Left ventricle myocardium inferior (tissue), 1 donor: ENCODE measurements around the gene ESR1. TPM values are rescaled to one million over a fixed set of nuclear protein-coding genes. Genes with fewer than 3 reads are reported as not detected.

ENCODE experiments used
- DNase-seq: peaks from one replicate; pipeline ENCODE4 v3.0.0-alpha.2; 2020
- H3K27ac ChIP-seq: fragments of 200-600 bp; replicated peaks from 2 replicates; pipeline ENCODE4 v1.8.0; 2021
- H3K27me3 ChIP-seq: fragments of 200-600 bp; 2 replicates; pipeline ENCODE4 v1.8.0; 2021; ENCODE audit warnings: low read depth
- H3K36me3 ChIP-seq: fragments of 200-600 bp; 2 replicates; pipeline ENCODE4 v1.8.0; 2021
- H3K4me1 ChIP-seq: fragments of 200-600 bp; 2 replicates; pipeline ENCODE4 v1.8.0; 2021
- H3K4me3 ChIP-seq: fragments of 200-600 bp; 2 replicates; pipeline ENCODE4 v1.8.0; 2021; ENCODE audit warnings: mild to moderate bottlenecking, moderate library complexity
- H3K9me3 ChIP-seq: fragments of 200-600 bp; replicated peaks from 2 replicates; pipeline ENCODE4 v1.8.0; 2021
- intact Hi-C: fragments of 100-400 bp; cut with micrococcal nuclease; formaldehyde crosslinking; loops from one replicate; pipeline ENCODE4 v1.11.0; 2022
- total RNA-seq: library from RNA; stranded (reverse); fragmentation: NEBNext Ultra II Directional; extraction: Animal tissue kit (Norgen Biotek cat#: 25700); gene quantifications from one replicate; pipeline ENCODE4 v1.2.1, GENCODE V29; 2021
- TF ChIP-seq, protein P1 (sequence below): fragments of 200-600 bp; IDR thresholded peaks from 2 replicates; pipeline ENCODE4 v1.8.0; 2021; ENCODE audit warnings: antibody characterized with exemption, mild to moderate bottlenecking, borderline replicate concordance
- donor health status: DM: no; HTN: yes; CAD: no; lungs with severe emphysema.

The ESR1 gene
- total RNA-seq, 1 donor from 2014 or later = 1.6 TPM

DNA sequence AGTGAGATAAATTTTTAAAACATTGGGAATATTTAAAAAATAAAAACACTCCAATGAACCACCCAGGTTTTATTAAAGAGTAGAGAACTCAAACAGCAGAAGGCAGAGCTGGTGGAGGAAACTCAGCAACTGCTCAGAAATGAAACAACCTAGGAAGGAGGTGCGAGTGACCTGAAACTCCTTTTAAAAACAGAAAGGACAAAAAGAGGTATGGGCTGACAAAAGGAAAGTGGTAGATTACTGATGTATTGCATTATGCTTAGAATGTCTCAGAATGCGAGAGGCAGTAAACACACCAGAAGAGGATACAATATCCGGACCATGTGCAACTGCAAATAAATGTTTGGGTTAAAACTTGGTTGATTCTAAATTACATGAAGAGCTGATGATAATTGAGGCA lies 97.6 kb downstream of the ESR1 start:
- TF ChIP-seq, protein P1, sequence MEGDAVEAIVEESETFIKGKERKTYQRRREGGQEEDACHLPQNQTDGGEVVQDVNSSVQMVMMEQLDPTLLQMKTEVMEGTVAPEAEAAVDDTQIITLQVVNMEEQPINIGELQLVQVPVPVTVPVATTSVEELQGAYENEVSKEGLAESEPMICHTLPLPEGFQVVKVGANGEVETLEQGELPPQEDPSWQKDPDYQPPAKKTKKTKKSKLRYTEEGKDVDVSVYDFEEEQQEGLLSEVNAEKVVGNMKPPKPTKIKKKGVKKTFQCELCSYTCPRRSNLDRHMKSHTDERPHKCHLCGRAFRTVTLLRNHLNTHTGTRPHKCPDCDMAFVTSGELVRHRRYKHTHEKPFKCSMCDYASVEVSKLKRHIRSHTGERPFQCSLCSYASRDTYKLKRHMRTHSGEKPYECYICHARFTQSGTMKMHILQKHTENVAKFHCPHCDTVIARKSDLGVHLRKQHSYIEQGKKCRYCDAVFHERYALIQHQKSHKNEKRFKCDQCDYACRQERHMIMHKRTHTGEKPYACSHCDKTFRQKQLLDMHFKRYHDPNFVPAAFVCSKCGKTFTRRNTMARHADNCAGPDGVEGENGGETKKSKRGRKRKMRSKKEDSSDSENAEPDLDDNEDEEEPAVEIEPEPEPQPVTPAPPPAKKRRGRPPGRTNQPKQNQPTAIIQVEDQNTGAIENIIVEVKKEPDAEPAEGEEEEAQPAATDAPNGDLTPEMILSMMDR = no peak
- no peak for DNase-seq
- intact Hi-C loops = no loop called here

DNA sequence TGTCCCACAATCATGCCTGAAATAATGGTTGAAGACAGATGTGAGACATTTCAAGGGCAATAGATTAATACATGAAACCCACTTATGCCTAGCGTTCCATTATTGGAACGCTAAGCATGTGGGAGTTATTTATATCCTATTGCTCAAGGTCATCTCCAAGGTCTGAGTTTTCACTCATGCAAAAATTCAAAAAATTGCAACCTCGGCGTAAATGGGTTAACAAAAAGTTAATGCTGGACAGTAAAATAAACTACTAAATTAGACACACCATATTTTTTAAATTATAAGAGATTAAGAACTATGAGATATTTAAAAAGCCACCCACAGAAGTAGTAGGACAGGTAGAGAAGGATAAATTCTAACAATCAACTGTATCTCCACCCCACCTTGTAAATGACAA lies 98.4 kb downstream of the ESR1 start:
- Histone ChIP-seq H3K27ac (no peak overlapping the region), H3K27me3 (no peaks in the 10 kb centered on the region), H3K36me3 (no peaks in the 10 kb centered on the region), H3K9me3 (no peaks in the 10 kb centered on the region), H3K4me3 (no peak overlapping the region), H3K4me1 (no peaks in the 10 kb centered on the region)
- DNase-seq = no peak
- intact Hi-C loops = no loop called here
- TF ChIP-seq, protein P1 = no peak

More for the DNA sequence above, 97.6 kb downstream of the ESR1 start:
- H3K27ac ChIP-seq = no peak overlapping the region
- peaks cover 5% of the 10 kb centered on the region for H3K9me3 ChIP-seq
- no peaks in the 10 kb centered on the region for H3K27me3 ChIP-seq
- H3K36me3 ChIP-seq = no peaks in the 10 kb centered on the region
- H3K4me3 ChIP-seq = no peak overlapping the region
- H3K4me1 ChIP-seq = no peaks in the 10 kb centered on the region

DNA sequence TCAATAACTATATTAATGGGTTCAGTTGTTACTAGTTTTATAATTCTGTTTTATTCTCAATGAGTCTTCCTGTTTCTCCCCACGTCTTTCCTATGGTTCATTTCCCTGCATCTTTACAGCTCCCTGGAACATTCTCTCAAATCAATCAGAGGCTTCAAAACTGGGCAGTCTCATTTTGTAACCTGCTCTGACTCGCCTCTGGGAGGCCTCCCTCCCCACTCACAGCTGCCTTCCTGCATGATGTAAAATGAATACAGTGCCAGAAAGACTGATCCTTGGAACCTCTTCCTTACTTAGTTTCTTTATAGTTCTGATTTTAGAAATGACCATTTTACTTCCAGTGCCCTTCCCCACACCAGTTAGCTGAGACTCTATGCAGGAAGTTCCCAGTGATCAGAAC lies 103.9 kb downstream of the ESR1 start:
- intact Hi-C loops = no loop called here
- TF ChIP-seq, protein P1 = no peak
- H3K27ac ChIP-seq = no peak overlapping the region
- H3K36me3 ChIP-seq = no peaks in the 10 kb centered on the region
- no peaks in the 10 kb centered on the region for H3K27me3 ChIP-seq
- no peaks in the 10 kb centered on the region for H3K9me3 ChIP-seq
- no peak overlapping the region for H3K4me3 ChIP-seq
- H3K4me1 ChIP-seq = no peaks in the 10 kb centered on the region
- DNase-seq = no peak

DNA sequence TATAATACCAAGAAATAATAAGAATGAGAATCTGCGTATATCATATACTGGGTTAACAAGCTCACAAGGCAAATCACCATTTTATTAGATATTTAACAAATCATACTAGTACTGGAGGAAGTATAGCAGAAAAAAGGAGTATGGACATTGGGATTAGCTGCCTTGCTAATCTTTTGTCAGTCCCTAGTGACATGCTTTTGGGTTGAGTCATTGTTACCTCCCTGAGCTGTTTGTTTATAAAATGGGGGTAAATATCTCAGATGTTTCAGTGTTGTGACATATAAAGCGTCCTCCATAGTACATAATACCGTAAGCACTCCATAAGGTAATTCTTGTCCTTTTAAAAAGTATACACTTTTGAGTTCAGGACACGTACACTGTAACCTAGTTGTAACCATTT lies 107.0 kb downstream of the ESR1 start:
- intact Hi-C loops = no loop called here
- Histone ChIP-seq H3K4me3 (no peak overlapping the region), H3K27me3 (no peaks in the 10 kb centered on the region), H3K27ac (no peak overlapping the region), H3K4me1 (no peaks in the 10 kb centered on the region), H3K9me3 (no peaks in the 10 kb centered on the region), H3K36me3 (no peaks in the 10 kb centered on the region)
- TF ChIP-seq, protein P1 = no peak
- DNase-seq = no peak

DNA sequence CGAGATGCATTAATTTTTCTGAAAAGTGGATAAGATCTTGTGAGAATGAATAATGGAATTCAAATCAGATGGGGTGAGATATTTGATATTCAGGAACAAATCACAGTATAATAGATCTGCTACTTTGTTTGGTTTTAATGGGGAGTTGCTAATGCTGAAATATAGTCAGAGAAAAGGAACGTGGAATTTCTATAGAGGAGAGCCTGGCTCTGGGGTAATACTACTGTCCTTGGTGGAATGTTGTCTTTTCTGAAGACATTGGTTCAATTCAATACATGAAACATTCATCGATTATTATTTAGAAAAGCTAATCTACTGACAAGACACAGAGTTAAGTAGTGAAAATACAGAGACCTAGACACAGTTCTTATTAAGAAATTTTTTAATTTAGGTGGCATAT lies 108.6 kb downstream of the ESR1 start:
- Histone ChIP-seq H3K4me3 (no peak overlapping the region), H3K27ac (no peak overlapping the region), H3K36me3 (no peaks in the 10 kb centered on the region), H3K4me1 (no peaks in the 10 kb centered on the region), H3K9me3 (peaks cover 3% of the 10 kb centered on the region), H3K27me3 (no peaks in the 10 kb centered on the region)
- TF ChIP-seq, protein P1 = no peak
- intact Hi-C loops = no loop called here
- DNase-seq = no peak
